Activated CD4-positive, alpha-beta T cell treated with anti-CD3 and anti-CD28 coated beads for 36 hours (primary cell): Measurements from ENCODE around the gene DNMBP. TPM values are rescaled to one million over a fixed set of nuclear protein-coding genes. Genes with fewer than 3 reads are reported as not detected.

ENCODE experiments used
- ATAC-seq: fragments of 200-7000 bp; cut with Tn5 transposase; one replicate; pipeline ENCODE4 v1.10.0; 2021; ENCODE audit warnings: mild to moderate bottlenecking, moderate library complexity
- CTCF ChIA-PET: fragments of 350-600 bp; sonication (Branson Sonifier 250); formaldehyde crosslinking; loops from one replicate; lab custom pipeline; 2021; ENCODE audit warnings: antibody characterized with exemption; lab: Charles Lee
- POLR2A ChIA-PET: fragments of 350-600 bp; sonication (Branson Sonifier 250); formaldehyde crosslinking; loops from one replicate; lab custom pipeline; 2021; ENCODE audit warnings: antibody characterized with exemption, inconsistent platforms; lab: Charles Lee
- DNase-seq: peaks from one replicate; pipeline ENCODE4 v3.0.0-alpha.2; 2020
- H3K27ac Mint-ChIP-seq: one replicate; pipeline ENCODE4 v1.8.0; 2021; ENCODE audit warnings: mixed read lengths
- H3K27me3 Mint-ChIP-seq: one replicate; pipeline ENCODE4 v1.8.0; 2021; ENCODE audit warnings: mixed read lengths
- H3K36me3 Mint-ChIP-seq: one replicate; pipeline ENCODE4 v1.8.0; 2021; ENCODE audit warnings: low read depth, mixed read lengths
- H3K4me1 Mint-ChIP-seq: one replicate; pipeline ENCODE4 v1.8.0; 2021; ENCODE audit warnings: mixed read lengths
- H3K4me3 Mint-ChIP-seq: one replicate; pipeline ENCODE4 v1.8.0; 2021; ENCODE audit warnings: mild to moderate bottlenecking, moderate library complexity, mixed read lengths
- H3K9me3 Mint-ChIP-seq: one replicate; pipeline ENCODE4 v1.8.0; 2021; ENCODE audit warnings: low read depth, mixed read lengths
- intact Hi-C, 2 experiments: fragments of 100-400 bp; cut with DNase I in 1 of 2; cut with micrococcal nuclease in 1 of 2; formaldehyde crosslinking; loops; one replicate each; pipeline versions ENCODE4 v1.14.2 to v1.15.1; 2022 to 2024; cut with DNase I, micrococcal nuclease
- total RNA-seq, 2 experiments: library from RNA; stranded (reverse); gene quantifications; one replicate each; pipeline ENCODE4 v1.2.3, GENCODE V29; 2021

The DNMBP gene
- total RNA-seq, 2 experiments from 2014 or later, result 1.9 to 2.4 TPM

DNA sequence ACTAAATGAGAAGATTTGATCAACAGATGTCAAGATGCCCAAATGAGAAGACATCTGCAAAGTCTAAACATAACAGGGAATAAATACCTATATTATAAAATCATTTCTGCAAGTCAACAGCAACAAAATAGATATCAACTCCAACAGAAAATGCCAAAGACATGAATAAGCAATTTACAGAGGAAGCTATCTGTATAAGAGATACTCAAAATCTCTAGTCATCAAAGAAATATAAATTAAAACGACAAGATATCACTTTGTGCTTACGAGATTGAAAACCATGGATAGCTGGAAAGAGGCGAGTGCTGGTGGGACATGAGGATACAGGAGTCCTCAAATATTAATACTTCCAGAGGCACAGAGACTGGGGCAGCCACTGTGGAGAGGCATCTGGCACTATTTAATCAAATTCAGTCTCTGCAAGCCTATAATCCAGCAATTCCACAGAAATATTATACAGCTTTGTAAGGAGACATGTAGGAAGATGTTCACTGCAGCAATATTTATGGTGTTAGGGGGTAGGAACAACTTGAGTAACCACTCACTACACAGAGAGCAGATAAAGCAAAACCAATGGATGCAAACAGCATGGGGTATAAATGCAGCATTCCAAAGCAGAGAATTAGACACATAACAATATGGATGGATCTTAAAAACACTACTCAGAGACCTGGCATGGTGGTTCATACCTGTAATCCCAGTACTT, 4.8 kb downstream of the DNMBP start:
- POLR2A ChIA-PET, result no interaction called here
- ATAC-seq (no peak), DNase-seq (no peak)
- H3K27ac Mint-ChIP-seq, result no peak overlapping the region
- H3K27me3 Mint-ChIP-seq, result peaks cover 2% of the 10 kb centered on the region
- no peaks in the 10 kb centered on the region for H3K36me3 Mint-ChIP-seq
- peaks cover 37% of the 10 kb centered on the region for H3K4me1 Mint-ChIP-seq
- CTCF ChIA-PET, result interaction anchor here (0.6 to 1.4 kb wide), 4 partner anchors 96 to 273 kb away, joined by 3 read pairs; partner anchors contain the start of genes COX15 and CUTC
- H3K9me3 Mint-ChIP-seq, result no peaks in the 10 kb centered on the region
- intact Hi-C loops, result loop anchor here (5.0 kb wide), 3 partner anchors 158 to 383 kb away; partner anchors contain the start of genes COX15 (in 1 of the 2), CUTC (in 1 of the 2) and SLC25A28 (in 1 of the 2)
- no peak overlapping the region for H3K4me3 Mint-ChIP-seq

DNA sequence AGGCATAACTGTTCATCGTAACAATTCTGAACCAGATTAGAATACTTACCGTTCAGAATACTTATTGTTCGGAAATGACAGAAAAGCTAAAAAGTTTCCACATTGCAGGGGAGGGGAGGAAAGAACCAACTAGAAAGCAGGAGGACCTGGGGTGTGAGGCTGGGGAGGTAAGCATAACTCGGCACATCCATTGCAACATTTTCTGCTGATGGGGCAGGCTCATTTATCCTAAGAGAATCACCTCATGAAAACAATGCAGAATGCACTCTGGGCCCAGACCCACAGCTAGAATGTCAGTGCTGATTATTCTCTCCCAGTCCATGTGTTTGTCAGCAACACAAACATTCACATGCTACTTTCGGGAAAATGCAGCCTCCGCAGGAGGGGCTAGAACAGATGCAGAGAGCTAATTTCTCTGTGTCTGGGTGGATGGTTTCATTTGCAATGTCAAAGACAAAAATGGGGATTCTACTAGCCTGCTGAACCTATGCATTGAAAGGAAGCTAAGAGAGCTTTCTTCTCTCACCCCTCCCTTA, 9.6 kb downstream of the DNMBP start:
- POLR2A ChIA-PET, result no interaction called here
- ATAC-seq (no peak), DNase-seq (no peak)
- Mint-ChIP-seq H3K4me3 (no peak overlapping the region), H3K27me3 (no peaks in the 10 kb centered on the region), H3K9me3 (no peaks in the 10 kb centered on the region), H3K27ac (no peak overlapping the region), H3K36me3 (no peaks in the 10 kb centered on the region), H3K4me1 (peaks cover 5% of the 10 kb centered on the region)
- CTCF ChIA-PET, result interaction anchor here (1.0 to 1.3 kb wide), 2 partner anchors 28 to 46 kb away, joined by 3 to 5 read pairs; no protein-coding TSS in a partner anchor
- intact Hi-C loops, result no loop called here

DNA sequence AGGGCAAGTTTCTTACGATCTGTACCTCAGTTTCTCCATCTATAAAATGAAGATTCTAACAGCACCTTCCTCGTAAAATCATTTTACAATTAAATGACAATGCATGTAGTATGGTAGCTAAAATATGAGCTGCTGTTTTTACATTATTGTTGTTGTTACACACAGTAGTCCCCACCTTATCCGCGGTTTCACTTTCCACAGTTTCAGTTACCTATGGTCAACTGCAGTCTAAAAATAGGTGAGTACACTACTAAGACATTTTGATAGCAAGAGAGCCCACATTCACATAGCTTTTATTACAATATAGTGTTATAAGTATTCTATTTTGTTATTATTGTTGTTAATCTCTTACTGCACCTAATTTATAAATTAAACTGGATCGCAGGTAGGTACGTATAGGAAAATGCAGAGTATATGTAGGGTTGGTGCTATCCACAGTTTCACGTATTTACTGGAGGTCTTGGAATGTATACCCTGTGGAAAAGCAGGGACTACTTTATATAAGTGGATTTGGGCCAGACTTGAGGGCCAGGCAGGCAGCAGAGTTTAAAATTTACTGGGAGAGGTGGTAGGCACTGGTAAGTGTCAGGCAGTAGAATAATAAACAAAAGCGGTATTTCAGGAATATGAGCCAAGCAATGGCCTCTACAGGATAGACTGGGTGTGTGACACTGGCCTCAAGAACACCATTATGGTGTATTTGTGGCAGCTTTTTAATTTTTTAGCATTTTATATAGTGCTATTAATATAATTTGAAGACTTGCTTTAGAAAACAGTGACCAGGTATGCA, 10.2 kb downstream of the DNMBP start:
- intact Hi-C loops, result no loop called here
- Mint-ChIP-seq H3K4me3 (no peak overlapping the region), H3K27me3 (no peaks in the 10 kb centered on the region), H3K9me3 (no peaks in the 10 kb centered on the region), H3K27ac (no peak overlapping the region), H3K4me1 (peaks cover 7% of the 10 kb centered on the region), H3K36me3 (no peaks in the 10 kb centered on the region)
- ATAC-seq, result no peak
- CTCF ChIA-PET, result interaction anchor here (1.0 to 1.3 kb wide), 2 partner anchors 28 to 46 kb away, joined by 3 to 5 read pairs; no protein-coding TSS in a partner anchor
- no peak for DNase-seq
- POLR2A ChIA-PET, result no interaction called here

DNA sequence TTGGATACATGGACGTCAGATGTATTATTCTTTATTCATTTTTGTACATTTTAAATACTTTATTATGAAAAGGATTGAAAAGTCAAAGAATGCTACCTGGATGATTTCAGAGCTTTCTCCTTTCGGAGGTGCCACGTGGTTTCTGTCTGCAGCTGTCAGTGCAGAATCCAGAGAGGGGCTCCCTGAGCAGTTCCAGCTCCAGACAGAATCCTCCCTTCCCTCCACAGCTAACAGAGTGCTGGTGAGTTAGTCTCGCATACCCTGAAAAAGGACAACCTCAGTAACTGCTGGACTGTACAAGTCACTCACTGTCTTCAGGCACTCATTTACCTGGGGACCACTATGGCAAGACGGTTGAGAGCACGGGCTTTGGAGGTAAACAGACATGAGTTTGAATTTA, 10.9 kb downstream of the DNMBP start:
- Mint-ChIP-seq H3K4me3 (no peak overlapping the region), H3K27me3 (no peaks in the 10 kb centered on the region), H3K27ac (no peak overlapping the region), H3K4me1 (peaks cover 13% of the 10 kb centered on the region), H3K36me3 (no peaks in the 10 kb centered on the region), H3K9me3 (no peaks in the 10 kb centered on the region)
- no peak for ATAC-seq
- CTCF ChIA-PET, result no interaction called here
- intact Hi-C loops, result no loop called here
- no peak for DNase-seq
- POLR2A ChIA-PET, result no interaction called here

DNA sequence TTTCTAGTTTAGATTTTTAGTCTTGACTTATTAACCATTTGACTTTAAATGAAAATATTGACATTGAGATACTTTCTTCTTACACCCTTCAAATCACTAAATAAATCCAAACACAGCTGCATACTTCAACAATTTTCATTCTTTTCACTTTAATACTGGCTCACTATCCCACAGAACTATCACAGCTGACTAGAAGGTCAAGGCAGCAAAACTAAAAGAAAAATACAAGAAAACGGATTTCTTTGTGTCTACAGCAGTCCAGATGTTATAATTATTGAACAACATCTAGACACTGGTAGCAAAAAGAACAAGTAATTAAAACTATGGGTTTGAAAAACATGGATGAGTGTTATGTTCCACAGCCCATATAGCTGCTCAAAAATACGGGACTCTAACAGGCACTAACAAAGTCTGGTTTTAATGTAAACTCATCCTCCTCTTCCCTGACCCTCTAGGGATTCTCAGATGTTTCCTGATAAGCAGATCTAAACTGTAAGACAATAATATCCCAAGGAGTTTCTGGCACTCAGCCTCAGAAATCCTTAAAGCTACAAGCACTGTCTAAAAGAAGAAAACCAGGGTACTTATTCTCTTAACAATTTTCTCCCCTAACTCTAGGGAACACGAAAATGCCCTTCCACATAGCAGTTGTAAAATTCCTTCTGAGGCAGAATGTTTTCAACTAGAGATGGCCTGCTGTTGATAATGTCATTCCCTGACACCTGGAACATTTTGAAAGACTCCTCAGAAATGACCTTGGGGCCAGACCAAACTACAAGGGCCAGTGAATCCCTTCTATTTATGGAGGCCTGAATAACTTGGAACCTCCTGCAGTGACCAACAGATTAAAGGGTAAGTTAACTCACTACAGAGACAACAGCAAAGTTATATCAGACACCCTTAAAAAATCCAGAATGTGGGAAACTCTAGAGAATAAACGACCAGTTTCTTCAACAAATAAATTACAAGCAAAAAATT, 12.8 kb downstream of the DNMBP start:
- H3K27me3 Mint-ChIP-seq, result no peaks in the 10 kb centered on the region
- ATAC-seq, result no peak
- H3K4me1 Mint-ChIP-seq, result peaks cover 14% of the 10 kb centered on the region
- POLR2A ChIA-PET, result no interaction called here
- DNase-seq, result no peak
- intact Hi-C loops, result no loop called here
- no peak overlapping the region for H3K4me3 Mint-ChIP-seq
- CTCF ChIA-PET, result interaction anchor here (1.0 kb wide), 1 partner anchor 11 kb away, joined by 4 read pairs; no protein-coding TSS in a partner anchor
- H3K36me3 Mint-ChIP-seq, result no peaks in the 10 kb centered on the region
- H3K27ac Mint-ChIP-seq, result no peak overlapping the region
- no peaks in the 10 kb centered on the region for H3K9me3 Mint-ChIP-seq

DNA sequence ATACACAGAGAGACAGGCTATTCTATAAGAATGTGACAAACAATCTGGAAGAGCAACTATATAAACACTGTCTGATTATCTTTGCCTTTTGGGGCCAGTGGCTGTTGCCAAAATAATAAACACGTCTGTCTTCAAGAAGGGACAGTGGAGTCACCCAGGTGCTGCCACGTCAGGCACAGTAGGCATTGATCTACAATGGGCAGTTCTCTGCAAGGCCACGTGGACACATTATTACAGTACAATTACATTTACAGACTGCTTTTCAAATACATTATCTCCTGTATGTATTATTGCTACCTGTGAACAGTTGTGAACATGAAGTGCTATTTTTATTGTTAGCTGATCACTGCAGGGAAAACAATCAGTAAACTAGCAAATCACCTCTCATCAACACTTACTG, 14.0 kb downstream of the DNMBP start:
- no peak overlapping the region for H3K4me3 Mint-ChIP-seq

DNA sequence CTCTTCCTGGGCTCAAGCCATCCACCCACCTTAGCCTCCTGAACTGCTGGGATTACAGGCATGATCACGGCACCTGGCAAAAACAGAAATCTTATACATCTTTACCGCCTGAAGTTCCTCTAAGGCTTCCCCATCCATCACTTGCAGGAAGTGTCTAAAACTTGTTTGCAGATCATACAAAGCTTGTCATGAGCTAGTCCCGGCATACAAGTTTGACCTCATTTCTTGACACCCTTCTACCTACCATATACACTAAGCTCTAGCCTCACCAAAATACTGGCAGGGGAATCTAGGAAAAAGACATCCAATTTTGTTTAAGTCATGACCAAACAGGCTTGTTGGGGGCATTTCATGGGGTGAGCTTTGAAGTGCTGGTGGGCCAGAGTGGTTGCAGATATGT, 14.5 kb downstream of the DNMBP start:
- POLR2A ChIA-PET, result no interaction called here
- Mint-ChIP-seq H3K27ac (no peak overlapping the region), H3K4me3 (no peak overlapping the region), H3K9me3 (no peaks in the 10 kb centered on the region), H3K36me3 (no peaks in the 10 kb centered on the region), H3K4me1 (peaks cover 14% of the 10 kb centered on the region), H3K27me3 (no peaks in the 10 kb centered on the region)
- DNase-seq (no peak), ATAC-seq (no peak)
- intact Hi-C loops, result no loop called here
- CTCF ChIA-PET, result interaction anchor here (1.3 to 2.8 kb wide), 4 partner anchors 11 to 149 kb away, joined by 3 to 9 read pairs (median 6); partner anchors contain the start of gene DNMBP

More for the DNA sequence above, 14.0 kb downstream of the DNMBP start:
- H3K36me3 Mint-ChIP-seq, result no peaks in the 10 kb centered on the region
- DNase-seq (no peak), ATAC-seq (no peak)
- peaks cover 14% of the 10 kb centered on the region for H3K4me1 Mint-ChIP-seq
- H3K27me3 Mint-ChIP-seq, result no peaks in the 10 kb centered on the region
- intact Hi-C loops, result no loop called here
- ChIA-PET POLR2A (no interaction called here), CTCF (interaction anchor here (1.0 to 2.8 kb wide), 4 partner anchors 11 to 14 kb away, joined by 3 to 9 read pairs (median 4); partner anchors contain the start of gene DNMBP)
- no peaks in the 10 kb centered on the region for H3K9me3 Mint-ChIP-seq
- no peak overlapping the region for H3K27ac Mint-ChIP-seq

DNA sequence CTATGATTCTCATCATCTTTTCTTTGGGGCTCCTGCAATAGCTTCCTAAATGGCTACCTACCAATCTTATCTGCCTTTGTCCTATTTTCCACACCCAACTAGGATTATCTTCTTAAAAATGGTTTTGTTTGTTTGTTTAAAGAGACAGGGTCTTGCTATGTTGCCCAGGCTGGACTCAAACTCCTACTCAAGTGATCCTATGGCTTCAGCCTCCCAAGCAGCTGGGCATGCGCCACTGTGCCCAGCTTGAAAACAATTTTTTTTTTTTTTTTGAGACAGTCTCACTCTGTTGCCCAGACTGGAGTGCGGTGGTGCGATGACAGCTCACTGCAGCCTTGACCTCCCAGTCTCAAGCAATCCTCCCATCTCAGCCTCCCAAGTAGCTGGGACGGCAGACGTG, 14.9 kb downstream of the DNMBP start:
- H3K4me1 Mint-ChIP-seq, result peaks cover 14% of the 10 kb centered on the region
- no peaks in the 10 kb centered on the region for H3K9me3 Mint-ChIP-seq
- intact Hi-C loops, result no loop called here
- no peaks in the 10 kb centered on the region for H3K36me3 Mint-ChIP-seq
- ATAC-seq, result no peak
- ChIA-PET CTCF (interaction anchor here (1.3 to 2.8 kb wide), 4 partner anchors 12 to 149 kb away, joined by 3 to 9 read pairs (median 6); partner anchors contain the start of gene DNMBP), POLR2A (interaction anchor here (0.6 kb wide), 2 partner anchors 125 to 154 kb away, joined by 3 read pairs; no protein-coding TSS in a partner anchor)
- DNase-seq, result no peak
- no peaks in the 10 kb centered on the region for H3K27me3 Mint-ChIP-seq
- no peak overlapping the region for H3K27ac Mint-ChIP-seq
- H3K4me3 Mint-ChIP-seq, result no peak overlapping the region

DNA sequence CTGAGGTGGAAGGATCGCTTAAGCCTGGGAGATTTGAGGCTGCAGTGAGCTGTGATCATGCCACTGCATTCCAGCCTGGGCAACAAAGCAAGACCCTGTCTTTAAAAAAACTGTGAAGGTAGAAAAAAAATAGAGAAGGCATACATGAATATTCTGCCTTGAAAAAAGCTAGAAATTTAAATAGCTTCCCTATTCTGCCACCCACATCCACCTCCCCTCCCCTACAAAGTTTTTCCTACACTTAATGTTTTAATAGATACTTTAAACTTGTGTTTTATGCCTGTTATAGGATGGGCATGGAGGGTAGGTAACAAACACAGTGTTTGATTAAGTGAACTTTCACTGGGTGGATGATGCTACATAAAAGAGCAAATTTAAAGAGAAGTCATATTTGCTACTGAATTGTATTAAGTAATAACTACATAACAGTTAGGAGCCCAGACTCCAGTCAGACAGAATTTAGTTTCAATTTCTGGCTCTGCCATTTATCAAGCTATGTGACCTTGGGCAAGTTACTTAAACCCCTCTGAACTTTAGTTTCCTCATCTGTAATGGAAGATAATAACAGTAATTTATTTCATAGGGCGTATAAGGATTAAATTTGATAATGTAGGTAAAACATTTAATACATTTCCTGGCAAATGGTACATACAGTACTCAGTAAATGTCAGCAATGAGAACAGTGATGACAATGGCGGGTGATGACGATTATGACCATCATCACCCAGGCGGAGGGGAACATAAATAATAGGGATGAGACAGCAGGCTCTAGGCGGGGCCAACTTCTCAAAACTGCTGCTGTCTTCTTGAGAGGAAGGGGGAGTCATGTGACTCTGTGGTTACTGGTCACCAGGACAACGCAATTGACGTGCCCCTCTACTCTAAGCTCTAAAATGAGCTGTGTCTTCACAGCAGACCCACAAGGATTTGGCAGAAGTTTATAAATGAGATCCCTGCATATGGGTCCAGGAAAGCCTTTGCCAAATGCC, 15.8 kb downstream of the DNMBP start:
- DNase-seq, result peak; percentile 70
- Mint-ChIP-seq H3K4me3 (no peak overlapping the region), H3K27ac (no peak overlapping the region), H3K36me3 (no peaks in the 10 kb centered on the region), H3K9me3 (no peaks in the 10 kb centered on the region), H3K27me3 (no peaks in the 10 kb centered on the region), H3K4me1 (peaks cover 14% of the 10 kb centered on the region)
- CTCF ChIA-PET, result interaction anchor here (0.9 to 2.8 kb wide), 6 partner anchors 10 to 148 kb away, joined by 3 to 9 read pairs (median 4); partner anchors contain the start of gene DNMBP
- peak; percentile 93 for ATAC-seq
- intact Hi-C loops, result no loop called here
- POLR2A ChIA-PET, result interaction anchor here (0.6 kb wide), 2 partner anchors 124 to 155 kb away, joined by 3 read pairs; no protein-coding TSS in a partner anchor
